NCI-H1092 (cell line): ENCODE results near the gene ZNF483.
"Not testable (repeated sequence)": the region's sequence is repeated elsewhere in the genome, so short reads cannot be mapped to it uniquely, and the experiment has no call there.

ENCODE experiments used
- DNase-seq: peaks from one replicate; lab custom pipeline; 2025; lab: John Stamatoyannopoulos, UW

ZNF483 gene

GRCh38 chr9:111610149-111610548 lies 85.2 kb downstream of the ZNF483 start:
- no peak for DNase-seq

GRCh38 chr9:111610845-111611244 lies 85.9 kb downstream of the ZNF483 start:
- DNase-seq, result no peak

GRCh38 chr9:111613436-111614040 lies 88.6 kb downstream of the ZNF483 start:
- DNase-seq, result no peak

- DNase-seq, result no peak
Observed at GRCh38 chr9:111615928-111616327, 90.9 kb downstream of the ZNF483 start.

- DNase-seq, result not testable (repeated sequence)
Observed at GRCh38 chr9:111617349-111617748, 92.4 kb downstream of the ZNF483 start.

- DNase-seq, result no peak
Observed at GRCh38 chr9:111621895-111622480, 97.0 kb downstream of the ZNF483 start.

- no peak for DNase-seq
Observed at GRCh38 chr9:111622626-111623025, 97.6 kb downstream of the ZNF483 start.
